GM10847 (cell line): Measurements from ENCODE around the gene KRTAP26-1.

Experiments
- POLR2A ChIP-seq: IDR thresholded peaks from 2 replicates; pipeline ENCODE4 v1.6.1; 2011; ENCODE audit not compliant: insufficient read length; ENCODE audit errors: extremely low read depth

The KRTAP26-1 gene

GRCh38 chr21:30320215-30320614, at the start of gene KRTAP26-1:
TSS of gene KRTAP26-1 (minus strand) at chr21:30320315. CDS start at chr21:30320035, 280 bp downstream.
- no peak for TF ChIP-seq POLR2A

- no peak for TF ChIP-seq POLR2A
Observed at GRCh38 chr21:30355906-30356305, 35.8 kb upstream of the KRTAP26-1 start.

- TF ChIP-seq POLR2A, result no peak
Observed at GRCh38 chr21:30354308-30355005, 34.3 kb upstream of the KRTAP26-1 start.

- TF ChIP-seq POLR2A, result no peak
Observed at GRCh38 chr21:30351534-30351933, 31.4 kb upstream of the KRTAP26-1 start.

- TF ChIP-seq POLR2A, result no peak
Observed at GRCh38 chr21:30349572-30349971, 29.5 kb upstream of the KRTAP26-1 start.

GRCh38 chr21:30348506-30348905, 28.4 kb upstream of the KRTAP26-1 start, which contains the start of gene KRTAP23-1:
TSS of gene KRTAP23-1 (minus strand) at chr21:30348606. CDS start at chr21:30348606, 0 bp downstream.
- no peak for TF ChIP-seq POLR2A

- no peak for TF ChIP-seq POLR2A
Observed at GRCh38 chr21:30345014-30345413, 24.9 kb upstream of the KRTAP26-1 start.

- TF ChIP-seq POLR2A, result no peak
Observed at GRCh38 chr21:30340714-30341573, 20.8 kb upstream of the KRTAP26-1 start.

- TF ChIP-seq POLR2A, result no peak
Observed at GRCh38 chr21:30338717-30339116, 18.6 kb upstream of the KRTAP26-1 start.

GRCh38 chr21:30337772-30338171, 17.7 kb upstream of the KRTAP26-1 start:
- TF ChIP-seq POLR2A, result no peak

- no peak for TF ChIP-seq POLR2A
Observed at GRCh38 chr21:30337276-30337744, 17.2 kb upstream of the KRTAP26-1 start, which contains the start of gene KRTAP27-1. TSS of gene KRTAP27-1 (minus strand) at chr21:30337694. CDS start at chr21:30337668, 26 bp downstream.

GRCh38 chr21:30336596-30336995, 16.5 kb upstream of the KRTAP26-1 start:
- no peak for TF ChIP-seq POLR2A

- no peak for TF ChIP-seq POLR2A
Observed at GRCh38 chr21:30333736-30334135, 13.6 kb upstream of the KRTAP26-1 start.

- no peak for TF ChIP-seq POLR2A
Observed at GRCh38 chr21:30332681-30333080, 12.6 kb upstream of the KRTAP26-1 start.

- no peak for TF ChIP-seq POLR2A
Observed at GRCh38 chr21:30329203-30329875, 9.2 kb upstream of the KRTAP26-1 start.
